HG02588 (cell line): ENCODE measurements around the gene SLC25A43.

Experiments
- ATAC-seq: cut with Tn5 transposase; IDR thresholded peaks from one replicate; pipeline ENCODE4 v1.9.1; 2021; ENCODE audit warnings: mild to moderate bottlenecking, moderate library complexity; ENCODE audit not compliant: unreplicated experiment

SLC25A43 gene

DNA sequence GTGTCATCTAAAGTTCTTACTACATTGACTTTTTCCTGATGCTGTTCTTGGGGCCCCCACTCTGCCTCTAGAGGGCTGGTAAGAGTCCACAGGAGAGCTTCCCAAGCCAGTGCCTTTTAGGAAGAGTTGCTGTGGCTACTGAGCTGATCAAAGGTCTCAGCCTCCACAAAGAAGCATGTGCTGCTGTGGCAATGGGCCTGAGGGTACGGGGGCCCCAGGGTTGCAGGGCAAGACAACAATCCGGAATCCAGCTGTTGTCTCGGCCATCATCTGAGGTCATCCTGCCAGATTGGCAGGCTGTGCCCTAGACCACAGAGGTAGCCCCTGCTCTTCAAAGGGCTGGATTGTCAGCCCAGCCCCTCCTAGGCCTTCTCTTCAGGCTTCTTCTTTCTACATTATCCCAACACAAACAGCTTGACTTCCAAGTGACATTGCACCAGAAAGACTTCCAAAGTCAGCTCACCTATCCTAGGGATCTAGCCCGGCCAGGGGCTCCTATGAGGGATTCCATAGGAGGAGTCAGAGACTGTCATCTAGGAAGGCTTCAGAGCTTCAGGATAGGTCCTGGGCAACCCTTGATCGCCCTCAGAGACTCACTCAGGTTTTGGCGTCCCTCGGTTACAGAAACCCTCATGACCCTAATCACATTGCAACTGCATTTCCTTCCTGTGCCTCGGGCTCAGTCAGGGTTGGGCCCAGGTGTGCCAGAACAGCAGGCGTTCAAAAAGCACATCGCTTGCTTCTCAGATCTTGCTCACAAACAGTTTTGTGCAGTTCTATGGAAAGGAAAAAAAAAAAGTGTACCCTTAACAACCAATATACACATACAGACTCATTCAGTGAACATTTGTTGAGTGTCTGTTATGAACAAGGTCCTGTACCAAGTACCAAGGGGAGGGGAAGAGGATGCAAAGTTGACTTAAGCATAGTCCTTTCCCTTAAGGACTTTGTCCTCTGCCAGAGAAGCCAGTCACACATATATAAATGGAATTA is 96.9 kb downstream of the SLC25A43 start:
- ATAC-seq, result no peak

GRCh38 chrX:119497185-119497584 is 98.0 kb downstream of the SLC25A43 start:
- ATAC-seq, result no peak

GRCh38 chrX:119500061-119500800 is 101.1 kb downstream of the SLC25A43 start:
- no peak for ATAC-seq

DNA sequence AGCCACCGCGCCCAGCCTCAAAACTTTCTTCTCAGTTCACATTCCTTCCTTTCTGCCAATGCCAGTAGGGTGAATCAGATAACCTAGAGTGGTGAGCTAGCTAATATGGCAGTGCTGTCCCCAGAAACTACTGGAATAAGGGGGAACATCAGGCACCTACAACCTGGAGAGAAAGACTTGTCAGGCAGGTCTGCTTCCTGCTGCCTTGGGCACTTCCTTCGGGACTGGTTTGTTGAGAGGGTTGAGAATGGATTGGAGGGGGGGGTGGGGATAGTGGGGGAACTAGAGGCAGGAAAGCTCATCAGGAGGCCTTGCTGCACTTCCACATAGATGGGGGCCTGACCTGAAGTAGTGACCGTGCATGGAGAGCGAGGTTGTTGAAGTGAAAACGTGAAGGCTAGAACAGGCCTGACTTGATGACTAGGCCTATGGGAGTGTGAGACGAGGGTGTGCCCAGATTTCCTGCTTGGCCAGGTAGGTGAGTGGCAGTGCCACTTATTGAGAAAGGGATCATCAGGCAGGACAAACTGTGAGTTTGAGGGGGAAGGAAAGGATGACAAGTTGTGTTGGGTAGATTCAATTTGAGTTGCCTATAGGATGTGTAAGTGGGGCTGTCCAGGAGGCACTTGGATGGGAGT is 102.5 kb downstream of the SLC25A43 start:
- ATAC-seq, result no peak

- ATAC-seq, result no peak
These were observed 103.8 kb downstream of the SLC25A43 start for GRCh38 chrX:119502727-119503483.

DNA sequence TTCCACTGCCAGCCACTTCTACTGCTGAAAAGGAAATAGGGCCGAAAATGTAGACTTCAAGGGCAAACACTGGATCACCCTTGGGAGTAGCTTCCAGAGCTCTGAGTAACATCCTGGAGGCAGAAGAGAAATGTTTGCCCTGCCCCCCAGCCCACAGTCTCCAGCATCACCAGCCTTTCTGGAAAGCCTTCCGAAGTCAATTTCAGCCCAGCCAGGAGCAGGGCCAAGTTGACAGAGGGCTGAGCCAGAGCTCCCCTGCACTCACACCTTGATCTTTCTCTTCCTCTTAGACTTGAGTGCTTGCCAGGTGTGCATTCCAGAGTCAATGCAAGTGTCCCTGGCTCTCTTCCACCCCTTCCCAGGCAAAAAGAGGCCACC is 104.3 kb downstream of the SLC25A43 start:
- no peak for ATAC-seq
